Endodermal cell (in vitro differentiated cells): Measurements from ENCODE around the gene SLC24A2. TPM values are rescaled to one million over a fixed set of nuclear protein-coding genes. Genes with fewer than 3 reads are reported as not detected.

Experiments used
- DNase-seq: peaks from one replicate; pipeline ENCODE4 v3.0.0-alpha.2; 2017
- H3K27ac ChIP-seq: 2 replicates; pipeline ENCODE4 v1.5.1; 2013; ENCODE audit warnings: mild to moderate bottlenecking, low read depth, low read length, moderate library complexity
- H3K27me3 ChIP-seq: 2 replicates; pipeline ENCODE4 v1.6.1; 2013; ENCODE audit warnings: mild to moderate bottlenecking, low read length, moderate library complexity; ENCODE audit not compliant: insufficient read depth, control insufficient read depth, poor library complexity, severe bottlenecking
- H3K36me3 ChIP-seq: 2 replicates; pipeline ENCODE4 v1.7.0; 2013; ENCODE audit warnings: mild to moderate bottlenecking, low read length, moderate library complexity; ENCODE audit not compliant: control insufficient read depth, insufficient read depth
- H3K4me1 ChIP-seq: one replicate; pipeline ENCODE4 v1.7.0; 2013; ENCODE audit warnings: low read length; ENCODE audit not compliant: control insufficient read depth, insufficient read depth
- H3K4me3 ChIP-seq: 2 replicates; pipeline ENCODE4 v1.5.1; 2013; ENCODE audit warnings: mild to moderate bottlenecking, low read length, moderate library complexity
- H3K9ac ChIP-seq: 2 replicates; pipeline ENCODE4 v1.6.1; 2013; ENCODE audit warnings: mild to moderate bottlenecking, low read length, moderate library complexity; ENCODE audit not compliant: poor library complexity, severe bottlenecking; ENCODE audit errors: extremely low read depth
- H3K9me3 ChIP-seq: 2 replicates; pipeline ENCODE4 v1.6.1; 2013; ENCODE audit warnings: mild to moderate bottlenecking, low read length, moderate library complexity; ENCODE audit not compliant: control insufficient read depth
- H3K27ac Mint-ChIP-seq: 2 replicates; pipeline ENCODE4 v1.8.0; 2020; ENCODE audit warnings: mixed read lengths
- H3K27me3 Mint-ChIP-seq: 2 replicates; pipeline ENCODE4 v1.8.0; 2021; ENCODE audit warnings: mild to moderate bottlenecking, mixed read lengths; ENCODE audit not compliant: insufficient read depth
- H3K36me3 Mint-ChIP-seq: 2 replicates; pipeline ENCODE4 v1.8.0; 2020; ENCODE audit warnings: low read depth, mixed read lengths
- H3K4me1 Mint-ChIP-seq: 2 replicates; pipeline ENCODE4 v1.8.0; 2020; ENCODE audit warnings: mixed read lengths
- H3K4me3 Mint-ChIP-seq: 2 replicates; pipeline ENCODE4 v1.8.0; 2020; ENCODE audit warnings: mild to moderate bottlenecking, moderate library complexity, mixed read lengths
- H3K9me3 Mint-ChIP-seq: 2 replicates; pipeline ENCODE4 v1.8.0; 2020; ENCODE audit warnings: mild to moderate bottlenecking, mixed read lengths
- WGBS, 2 experiments: methylation state at CpG; one replicate each; pipeline versions ENCODE4 v1.1.5 to v1.1.7; 2013; ENCODE audit warnings: missing lambda C conversion rate in 2 of 2, mixed read lengths in 1 of 2; ENCODE audit not compliant: insufficient coverage in 1 of 2, insufficient read length in 1 of 2; 5-methylcytosine and 5-hydroxymethylcytosine counted together
- total RNA-seq, 2 donors: library from RNA; stranded (reverse); fragmentation: NEBNext Ultra II Directional in 1 of 2; extraction: Animal tissue kit (Norgen Biotek cat#: 25700) in 1 of 2; gene quantifications; 2 replicates in 1 of 2; 3 replicates in 1 of 2; pipeline ENCODE4 v1.2.1, GENCODE V29; 2021
- TF ChIP-seq, protein P1 (sequence below): fragments of 200-600 bp; sonication (generic); conservative IDR thresholded peaks from 2 replicates; pipeline ENCODE4 v1.5.0; 2021; ENCODE audit warnings: antibody characterized with exemption, mild to moderate bottlenecking

The SLC24A2 gene
- total RNA-seq, 2 donors from 2014 or later, result 0.48 to 0.82 TPM

DNA sequence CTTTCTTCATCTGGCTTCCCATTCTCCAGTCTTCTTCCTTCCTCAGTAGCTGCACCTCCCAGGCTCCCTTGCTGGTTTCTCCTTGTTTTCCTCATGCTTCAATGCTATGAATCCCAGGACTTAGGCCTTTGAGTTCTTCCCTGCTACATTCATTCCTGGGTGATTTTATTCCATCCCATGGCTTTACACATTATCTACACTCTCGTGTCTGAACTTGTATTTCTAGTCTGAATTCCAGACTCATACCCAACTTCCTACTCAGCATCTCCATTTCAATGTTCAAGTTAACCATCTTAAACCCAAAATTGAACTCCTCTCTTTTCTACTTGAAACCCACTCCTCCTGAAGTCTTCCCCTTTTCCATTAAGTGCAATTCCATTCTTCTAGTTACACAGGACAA, 20.0 kb downstream of the SLC24A2 start:
- TF ChIP-seq, protein P1, sequence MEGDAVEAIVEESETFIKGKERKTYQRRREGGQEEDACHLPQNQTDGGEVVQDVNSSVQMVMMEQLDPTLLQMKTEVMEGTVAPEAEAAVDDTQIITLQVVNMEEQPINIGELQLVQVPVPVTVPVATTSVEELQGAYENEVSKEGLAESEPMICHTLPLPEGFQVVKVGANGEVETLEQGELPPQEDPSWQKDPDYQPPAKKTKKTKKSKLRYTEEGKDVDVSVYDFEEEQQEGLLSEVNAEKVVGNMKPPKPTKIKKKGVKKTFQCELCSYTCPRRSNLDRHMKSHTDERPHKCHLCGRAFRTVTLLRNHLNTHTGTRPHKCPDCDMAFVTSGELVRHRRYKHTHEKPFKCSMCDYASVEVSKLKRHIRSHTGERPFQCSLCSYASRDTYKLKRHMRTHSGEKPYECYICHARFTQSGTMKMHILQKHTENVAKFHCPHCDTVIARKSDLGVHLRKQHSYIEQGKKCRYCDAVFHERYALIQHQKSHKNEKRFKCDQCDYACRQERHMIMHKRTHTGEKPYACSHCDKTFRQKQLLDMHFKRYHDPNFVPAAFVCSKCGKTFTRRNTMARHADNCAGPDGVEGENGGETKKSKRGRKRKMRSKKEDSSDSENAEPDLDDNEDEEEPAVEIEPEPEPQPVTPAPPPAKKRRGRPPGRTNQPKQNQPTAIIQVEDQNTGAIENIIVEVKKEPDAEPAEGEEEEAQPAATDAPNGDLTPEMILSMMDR, result no peak
- Mint-ChIP-seq H3K36me3 (no peaks in the 10 kb centered on the region), H3K4me1 (no peaks in the 10 kb centered on the region), H3K4me3 (no peak overlapping the region), H3K27ac (no peak overlapping the region), H3K27me3 (peaks cover 6% of the 10 kb centered on the region), H3K9me3 (peaks cover 24% of the 10 kb centered on the region)
- H3K9me3 ChIP-seq, result peaks cover 12% of the 10 kb centered on the region
- no peak overlapping the region for H3K27ac ChIP-seq
- no peaks in the 10 kb centered on the region for H3K36me3 ChIP-seq
- 0% methylated on average over 1 of the region's 1 CpG for WGBS, 2 experiments
- no peak for DNase-seq
- H3K27me3 ChIP-seq, result peaks cover 26% of the 10 kb centered on the region
- no peaks in the 10 kb centered on the region for H3K4me1 ChIP-seq
- H3K4me3 ChIP-seq, result no peak overlapping the region
- H3K9ac ChIP-seq, result no peak overlapping the region

DNA sequence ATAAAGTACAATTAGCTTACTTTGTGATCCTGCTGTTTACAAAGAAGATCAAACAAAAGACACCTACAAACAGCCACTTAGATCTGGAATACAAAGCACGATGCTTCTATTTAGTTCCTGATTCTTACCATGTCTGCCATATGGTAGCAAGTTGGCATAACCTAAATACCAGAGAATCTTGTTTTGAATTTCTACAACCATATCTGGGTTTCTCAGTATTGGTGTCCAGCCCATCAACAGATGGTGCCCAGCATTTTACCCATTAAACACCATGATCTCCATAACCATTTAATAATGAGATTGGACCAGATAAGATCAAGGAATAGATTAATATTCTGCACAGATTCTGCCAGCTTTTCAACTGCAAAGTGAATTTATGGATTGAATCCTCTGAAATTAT, 29.8 kb downstream of the SLC24A2 start:
- H3K27me3 Mint-ChIP-seq, result no peaks in the 10 kb centered on the region
- Histone ChIP-seq H3K36me3 (no peaks in the 10 kb centered on the region), H3K4me3 (no peak overlapping the region), H3K4me1 (no peaks in the 10 kb centered on the region), H3K27ac (no peak overlapping the region), H3K9me3 (no peaks in the 10 kb centered on the region), H3K9ac (no peak overlapping the region), H3K27me3 (no peaks in the 10 kb centered on the region)
- no peak overlapping the region for H3K27ac Mint-ChIP-seq
- no peaks in the 10 kb centered on the region for H3K4me1 Mint-ChIP-seq
- TF ChIP-seq, protein P1, result no peak
- no peaks in the 10 kb centered on the region for H3K36me3 Mint-ChIP-seq
- 84% methylated on average over 1 of the region's 1 CpG; no CpG with 5 or more reads in 1 of the 2 experiments for WGBS, 2 experiments
- no peak overlapping the region for H3K4me3 Mint-ChIP-seq
- no peak for DNase-seq
- peaks cover 18% of the 10 kb centered on the region for H3K9me3 Mint-ChIP-seq

DNA sequence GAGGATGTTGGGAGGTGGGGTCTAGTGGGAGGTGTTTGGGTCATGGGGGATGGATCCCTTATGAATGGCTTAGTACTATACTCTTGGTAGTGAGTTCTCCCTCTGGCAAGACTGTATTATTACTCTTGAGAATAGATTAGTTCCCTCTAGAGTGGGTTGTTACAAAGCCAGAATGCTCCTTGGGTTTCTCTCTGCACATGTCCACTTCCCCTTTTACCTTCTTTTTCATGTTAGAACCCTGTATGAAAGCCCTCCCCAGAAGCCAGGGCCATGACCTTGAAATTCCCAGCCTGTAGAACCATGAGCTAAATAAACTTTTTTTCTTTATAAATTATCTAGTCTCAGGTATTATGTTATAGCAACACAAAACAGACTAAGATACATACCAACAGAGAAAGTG, 31.1 kb downstream of the SLC24A2 start:
- Mint-ChIP-seq H3K27ac (no peak overlapping the region), H3K9me3 (peaks cover 7% of the 10 kb centered on the region), H3K27me3 (peaks cover 3% of the 10 kb centered on the region), H3K4me1 (no peaks in the 10 kb centered on the region), H3K36me3 (no peaks in the 10 kb centered on the region), H3K4me3 (no peak overlapping the region)
- Histone ChIP-seq H3K27me3 (no peaks in the 10 kb centered on the region), H3K27ac (no peak overlapping the region), H3K9me3 (no peaks in the 10 kb centered on the region), H3K4me3 (no peak overlapping the region), H3K9ac (no peak overlapping the region), H3K4me1 (no peaks in the 10 kb centered on the region), H3K36me3 (no peaks in the 10 kb centered on the region)
- DNase-seq, result no peak
- TF ChIP-seq, protein P1, result no peak
